ENCODE results near the gene RNASE7.

RNASE7 gene

GRCh38 chr14:21043974-21044618 is 1.9 kb downstream of the RNASE7 start:
- DNase-seq: no peak

GRCh38 chr14:21047378-21047781 is 5.2 kb downstream of the RNASE7 start:
- no peak for DNase-seq

- no peak for DNase-seq
Observed at GRCh38 chr14:21048638-21049037, 6.5 kb downstream of the RNASE7 start.

GRCh38 chr14:21049271-21049673 is 7.1 kb downstream of the RNASE7 start:
- no peak for DNase-seq

- no peak for DNase-seq
Observed at GRCh38 chr14:21050597-21050996, 8.4 kb downstream of the RNASE7 start.

GRCh38 chr14:21053184-21054122 is 11.3 kb downstream of the RNASE7 start:
- DNase-seq: no peak

GRCh38 chr14:21054123-21054767 is 12.1 kb downstream of the RNASE7 start:
- no peak for DNase-seq

GRCh38 chr14:21054768-21055145 is 12.6 kb downstream of the RNASE7 start:
- DNase-seq: no peak

GRCh38 chr14:21055432-21056117 is 13.4 kb downstream of the RNASE7 start:
- no peak for DNase-seq

GRCh38 chr14:21056520-21057163 is 14.5 kb downstream of the RNASE7 start:
- no peak for DNase-seq

GRCh38 chr14:21057803-21058675 is 15.9 kb downstream of the RNASE7 start, which contains the start of gene RNASE8:
Gene RNASE8 (plus strand): TSS chr14:21057822. CDS start chr14:21057893, 71 bp downstream.
- DNase-seq: no peak

- no peak for DNase-seq
Observed at GRCh38 chr14:21058903-21059302, 16.7 kb downstream of the RNASE7 start.

- DNase-seq: no peak
Observed at GRCh38 chr14:21059842-21060613, 17.9 kb downstream of the RNASE7 start.

- DNase-seq: no peak
Observed at GRCh38 chr14:21060614-21061346, 18.6 kb downstream of the RNASE7 start.

- no peak for DNase-seq
Observed at GRCh38 chr14:21061347-21061668, 19.1 kb downstream of the RNASE7 start.

GRCh38 chr14:21063479-21063878 is 21.3 kb downstream of the RNASE7 start:
- no peak for DNase-seq

- DNase-seq: no peak
Observed at GRCh38 chr14:21066882-21067502, 24.8 kb downstream of the RNASE7 start.

- no peak for DNase-seq
Observed at GRCh38 chr14:21068521-21069387, 26.6 kb downstream of the RNASE7 start.

Data from SIG-M5 (cell line).